HG03575 (cell line): ENCODE results near the gene VPS35L.
"Not testable (repeated sequence)": the region's sequence is repeated elsewhere in the genome, so short reads cannot be mapped to it uniquely, and the experiment has no call there.

ENCODE experiments used
- ATAC-seq: cut with Tn5 transposase; IDR thresholded peaks from one replicate; pipeline ENCODE4 v1.9.1; 2021; ENCODE audit not compliant: unreplicated experiment, insufficient number of reproducible peaks, low FRiP score; ENCODE audit errors: extremely low read depth

The VPS35L gene

GRCh38 chr16:19525385-19525723 lies 30.1 kb upstream of the VPS35L start:
- ATAC-seq: no peak

- no peak for ATAC-seq
These were observed 28.3 kb upstream of the VPS35L start for GRCh38 chr16:19527161-19527560.

- ATAC-seq: no peak
These were observed 26.8 kb upstream of the VPS35L start for GRCh38 chr16:19528666-19529065.

GRCh38 chr16:19532601-19533000 lies 22.9 kb upstream of the VPS35L start:
- no peak for ATAC-seq

- ATAC-seq: no peak
These were observed 15.1 kb upstream of the VPS35L start for GRCh38 chr16:19540241-19540970.

GRCh38 chr16:19542138-19542821 lies 13.2 kb upstream of the VPS35L start:
- no peak for ATAC-seq

- not testable (repeated sequence) for ATAC-seq
These were observed 12.1 kb upstream of the VPS35L start for GRCh38 chr16:19543278-19543996.

- ATAC-seq: no peak
These were observed 7.4 kb upstream of the VPS35L start for GRCh38 chr16:19548144-19548543.

- no peak for ATAC-seq
These were observed 5.8 kb upstream of the VPS35L start for GRCh38 chr16:19549673-19550072.

GRCh38 chr16:19555938-19556771 lies 652 bp downstream of the VPS35L start:
- no peak for ATAC-seq

- no peak for ATAC-seq
These were observed 3.9 kb downstream of the VPS35L start for GRCh38 chr16:19559242-19559910.

- ATAC-seq: no peak
These were observed 4.6 kb downstream of the VPS35L start for GRCh38 chr16:19560078-19560477.

- no peak for ATAC-seq
These were observed 7.9 kb downstream of the VPS35L start for GRCh38 chr16:19563377-19563776.

GRCh38 chr16:19566362-19566761 lies 10.9 kb downstream of the VPS35L start:
- no peak for ATAC-seq

GRCh38 chr16:19567560-19567959 lies 12.1 kb downstream of the VPS35L start:
- no peak for ATAC-seq

GRCh38 chr16:19573997-19574396 lies 18.5 kb downstream of the VPS35L start:
- no peak for ATAC-seq

- no peak for ATAC-seq
These were observed 19.1 kb downstream of the VPS35L start for GRCh38 chr16:19574615-19575014.

GRCh38 chr16:19578378-19578971 lies 23.0 kb downstream of the VPS35L start:
- no peak for ATAC-seq
